NCI-H187 (cell line): ENCODE measurements around the gene ZBTB38.

ENCODE experiments used
- DNase-seq, 2 experiments: peaks; one replicate each; lab custom pipeline; 2025; lab: John Stamatoyannopoulos, UW

The ZBTB38 gene

GRCh38 chr3:141337523-141337854 is 30.8 kb upstream of the ZBTB38 start:
- no peak for DNase-seq

GRCh38 chr3:141337991-141338390 is 30.3 kb upstream of the ZBTB38 start:
- no peak for DNase-seq

- DNase-seq: no peak
Measured at GRCh38 chr3:141338881-141339280, 29.4 kb upstream of the ZBTB38 start.

GRCh38 chr3:141341536-141341935 is 26.8 kb upstream of the ZBTB38 start:
- DNase-seq: no peak

- DNase-seq: no peak
Measured at GRCh38 chr3:141342386-141342785, 25.9 kb upstream of the ZBTB38 start.

- no peak for DNase-seq
Measured at GRCh38 chr3:141343077-141343476, 25.2 kb upstream of the ZBTB38 start.

- no peak for DNase-seq
Measured at GRCh38 chr3:141343865-141344271, 24.4 kb upstream of the ZBTB38 start.

- DNase-seq: no peak
Measured at GRCh38 chr3:141345528-141345927, 22.8 kb upstream of the ZBTB38 start.

- no peak for DNase-seq
Measured at GRCh38 chr3:141346007-141346406, 22.3 kb upstream of the ZBTB38 start.

GRCh38 chr3:141346418-141346817 is 21.9 kb upstream of the ZBTB38 start:
- no peak for DNase-seq

- DNase-seq: no peak
Measured at GRCh38 chr3:141346839-141347238, 21.5 kb upstream of the ZBTB38 start.

GRCh38 chr3:141348837-141349236 is 19.5 kb upstream of the ZBTB38 start:
- DNase-seq: no peak

GRCh38 chr3:141349711-141350110 is 18.6 kb upstream of the ZBTB38 start:
- DNase-seq: no peak

GRCh38 chr3:141350666-141351065 is 17.6 kb upstream of the ZBTB38 start:
- DNase-seq: no peak

GRCh38 chr3:141352262-141352984 is 15.9 kb upstream of the ZBTB38 start:
- DNase-seq: no peak

- no peak for DNase-seq
Measured at GRCh38 chr3:141353652-141354495, 14.4 kb upstream of the ZBTB38 start.

- DNase-seq: no peak
Measured at GRCh38 chr3:141354517-141354916, 13.8 kb upstream of the ZBTB38 start.

GRCh38 chr3:141355242-141355641 is 13.1 kb upstream of the ZBTB38 start:
- DNase-seq: no peak

- no peak for DNase-seq
Measured at GRCh38 chr3:141356046-141356445, 12.3 kb upstream of the ZBTB38 start.

- DNase-seq: peak in 1 of 2 experiments; percentile 23
Measured at GRCh38 chr3:141360888-141361598, 7.3 kb upstream of the ZBTB38 start.

- no peak for DNase-seq
Measured at GRCh38 chr3:141362736-141363135, 5.6 kb upstream of the ZBTB38 start.

GRCh38 chr3:141365201-141365600 is 3.1 kb upstream of the ZBTB38 start:
- DNase-seq: no peak
